GM19099 (cell line): ENCODE measurements around the gene CDYL.

Experiments
- POLR2A ChIP-seq: IDR thresholded peaks from 3 replicates; pipeline ENCODE4 v1.6.1; 2011; ENCODE audit warnings: low read depth; ENCODE audit not compliant: insufficient read length; ENCODE audit errors: extremely low read depth

Gene CDYL

GRCh38 chr6:4956625-4957024 is 180.4 kb downstream of the CDYL start:
- no peak for TF ChIP-seq POLR2A

- TF ChIP-seq POLR2A = no peak
Measured at GRCh38 chr6:4957521-4958231, 181.5 kb downstream of the CDYL start.

- no peak for TF ChIP-seq POLR2A
Measured at GRCh38 chr6:4958624-4959023, 182.4 kb downstream of the CDYL start.

- no peak for TF ChIP-seq POLR2A
Measured at GRCh38 chr6:4961322-4962168, 185.3 kb downstream of the CDYL start.

GRCh38 chr6:4962905-4963304 is 186.7 kb downstream of the CDYL start:
- no peak for TF ChIP-seq POLR2A

- TF ChIP-seq POLR2A = no peak
Measured at GRCh38 chr6:4964675-4965561, 188.7 kb downstream of the CDYL start.

GRCh38 chr6:4965562-4966389 is 189.6 kb downstream of the CDYL start:
- TF ChIP-seq POLR2A = no peak

- TF ChIP-seq POLR2A = no peak
Measured at GRCh38 chr6:4967301-4968030, 191.3 kb downstream of the CDYL start.

GRCh38 chr6:4969609-4970285 is 193.5 kb downstream of the CDYL start:
- TF ChIP-seq POLR2A = no peak

GRCh38 chr6:4970739-4971395 is 194.7 kb downstream of the CDYL start:
- no peak for TF ChIP-seq POLR2A

GRCh38 chr6:4971851-4972250 is 195.6 kb downstream of the CDYL start:
- no peak for TF ChIP-seq POLR2A

- TF ChIP-seq POLR2A = no peak
Measured at GRCh38 chr6:4972438-4972837, 196.2 kb downstream of the CDYL start.

GRCh38 chr6:4973415-4973814 is 197.2 kb downstream of the CDYL start:
- TF ChIP-seq POLR2A = no peak
